HepG2 (cell line): ENCODE measurements around the gene SLC6A17. TPM values are rescaled to one million over a fixed set of nuclear protein-coding genes. Genes with fewer than 3 reads are reported as not detected.
A peak's percentile ranks its signal among the peaks of the same experiment; 100 is the strongest.

ENCODE experiments used
- GATA4 ChIP-seq: sonication (generic); IDR thresholded peaks from 2 replicates; pipeline ENCODE4 v1.6.1; 2016; ENCODE audit warnings: antibody characterized with exemption, low read depth, borderline replicate concordance
- GPN1 ChIP-seq: sonication (generic); formaldehyde crosslinking; IDR thresholded peaks from 2 replicates; pipeline ENCODE4 v1.5.1; 2020; ENCODE audit warnings: missing genetic modification reagents, borderline replicate concordance
- SETDB1 ChIP-seq: sonication (generic); formaldehyde crosslinking; IDR thresholded peaks from 2 replicates; pipeline ENCODE4 v1.5.1; 2020; ENCODE audit warnings: missing genetic modification reagents, mild to moderate bottlenecking, borderline replicate concordance
- TFDP1 ChIP-seq: IDR thresholded peaks from 2 replicates; pipeline ENCODE4 v1.6.1; 2016; ENCODE audit warnings: missing compliant biosample characterization, missing genetic modification reagents, borderline replicate concordance
- ZNF331 ChIP-seq: sonication (generic); formaldehyde crosslinking; IDR thresholded peaks from 2 replicates; pipeline ENCODE4 v1.4.0; 2020; ENCODE audit warnings: missing genetic modification reagents
- ZNF572 ChIP-seq: sonication (generic); formaldehyde crosslinking; IDR thresholded peaks from 2 replicates; pipeline ENCODE4 v1.5.1; 2020; ENCODE audit warnings: mild to moderate bottlenecking, missing genetic modification reagents
- polyA plus RNA-seq, 8 experiments: library from polyadenylated mRNA; depleted of rRNA in 3 of 8; stranded (reverse) in 7 of 8; unstranded in 1 of 8; fragments of >200 nt; fragmentation: Illumina TruSeq in 4 of 8; extraction: Trizol in 4 of 8; gene quantifications; 2 replicates each; pipeline versions ENCODE4 v1.2.1 to v1.2.3, GENCODE V29; 2011 to 2016; ENCODE audit warnings: low read depth in 4 of 8, missing spikeins in 1 of 8, mixed read lengths in 1 of 8; ENCODE audit not compliant: insufficient read depth in 1 of 8
- total RNA-seq, 5 experiments: library from RNA; depleted of rRNA; stranded (reverse); fragments of >200 nt; fragmentation: Illumina TruSeq; extraction: Trizol; gene quantifications; 2 replicates each; pipeline ENCODE4 v1.2.3, GENCODE V29; 2016; ENCODE audit warnings: low read depth in 1 of 5
- TF ChIP-seq, protein P1 (sequence below): sonication (generic); formaldehyde crosslinking; IDR thresholded peaks from 2 replicates; pipeline ENCODE4 v1.4.0; 2020; ENCODE audit warnings: missing genetic modification reagents, borderline replicate concordance
- TF ChIP-seq, protein P2 (sequence below): sonication (generic); formaldehyde crosslinking; IDR thresholded peaks from 2 replicates; pipeline ENCODE4 v1.8.1; 2022; ENCODE audit warnings: mild to moderate bottlenecking, missing genetic modification reagents
- TF ChIP-seq, protein P3 (sequence below): sonication (generic); formaldehyde crosslinking; conservative IDR thresholded peaks from 2 replicates; pipeline ENCODE4 v1.8.0; 2022; ENCODE audit warnings: mild to moderate bottlenecking, moderate library complexity, missing genetic modification reagents
- TF ChIP-seq, protein P4 (sequence below): sonication (generic); formaldehyde crosslinking; IDR thresholded peaks from 2 replicates; pipeline ENCODE4 v1.4.0; 2020; ENCODE audit warnings: missing genetic modification reagents, borderline replicate concordance

Gene SLC6A17
- total and polyA plus RNA-seq, 2 of the 13 experiments (the other 11 are each of a cell fraction or from before 2014, with no cell fraction given): not detected

DNA sequence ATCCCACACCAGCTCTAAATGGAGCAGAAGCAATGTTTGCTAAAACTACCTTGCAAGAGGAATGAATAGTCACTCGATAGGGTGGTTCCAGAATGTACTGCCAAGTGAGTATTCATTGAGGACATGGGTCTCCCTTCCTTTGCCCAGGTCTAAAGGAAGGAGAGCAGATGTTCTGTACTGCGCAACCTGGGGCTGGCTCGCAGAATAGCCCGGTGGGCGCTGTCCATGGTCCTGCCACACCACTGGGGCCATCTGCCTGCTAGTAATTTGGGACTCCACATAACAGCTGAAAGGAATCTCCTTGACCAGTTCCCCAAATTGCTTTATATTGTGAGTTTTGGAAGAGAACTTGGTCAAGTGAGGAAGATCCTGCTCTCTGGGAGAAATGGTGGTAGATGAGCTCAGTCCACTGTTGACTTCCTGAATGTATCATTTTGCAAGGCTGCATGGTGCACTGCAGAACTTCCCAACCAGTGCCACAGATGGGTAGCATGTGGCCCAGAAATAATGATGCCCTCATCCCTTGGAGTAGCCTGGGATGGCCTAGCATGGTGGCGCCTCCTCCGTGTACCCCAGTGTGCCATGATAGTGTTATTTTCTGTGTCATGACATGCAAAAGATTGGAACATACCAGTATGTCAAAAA lies 5.7 kb downstream of the SLC6A17 start (continued):
- TF ChIP-seq, protein P1, sequence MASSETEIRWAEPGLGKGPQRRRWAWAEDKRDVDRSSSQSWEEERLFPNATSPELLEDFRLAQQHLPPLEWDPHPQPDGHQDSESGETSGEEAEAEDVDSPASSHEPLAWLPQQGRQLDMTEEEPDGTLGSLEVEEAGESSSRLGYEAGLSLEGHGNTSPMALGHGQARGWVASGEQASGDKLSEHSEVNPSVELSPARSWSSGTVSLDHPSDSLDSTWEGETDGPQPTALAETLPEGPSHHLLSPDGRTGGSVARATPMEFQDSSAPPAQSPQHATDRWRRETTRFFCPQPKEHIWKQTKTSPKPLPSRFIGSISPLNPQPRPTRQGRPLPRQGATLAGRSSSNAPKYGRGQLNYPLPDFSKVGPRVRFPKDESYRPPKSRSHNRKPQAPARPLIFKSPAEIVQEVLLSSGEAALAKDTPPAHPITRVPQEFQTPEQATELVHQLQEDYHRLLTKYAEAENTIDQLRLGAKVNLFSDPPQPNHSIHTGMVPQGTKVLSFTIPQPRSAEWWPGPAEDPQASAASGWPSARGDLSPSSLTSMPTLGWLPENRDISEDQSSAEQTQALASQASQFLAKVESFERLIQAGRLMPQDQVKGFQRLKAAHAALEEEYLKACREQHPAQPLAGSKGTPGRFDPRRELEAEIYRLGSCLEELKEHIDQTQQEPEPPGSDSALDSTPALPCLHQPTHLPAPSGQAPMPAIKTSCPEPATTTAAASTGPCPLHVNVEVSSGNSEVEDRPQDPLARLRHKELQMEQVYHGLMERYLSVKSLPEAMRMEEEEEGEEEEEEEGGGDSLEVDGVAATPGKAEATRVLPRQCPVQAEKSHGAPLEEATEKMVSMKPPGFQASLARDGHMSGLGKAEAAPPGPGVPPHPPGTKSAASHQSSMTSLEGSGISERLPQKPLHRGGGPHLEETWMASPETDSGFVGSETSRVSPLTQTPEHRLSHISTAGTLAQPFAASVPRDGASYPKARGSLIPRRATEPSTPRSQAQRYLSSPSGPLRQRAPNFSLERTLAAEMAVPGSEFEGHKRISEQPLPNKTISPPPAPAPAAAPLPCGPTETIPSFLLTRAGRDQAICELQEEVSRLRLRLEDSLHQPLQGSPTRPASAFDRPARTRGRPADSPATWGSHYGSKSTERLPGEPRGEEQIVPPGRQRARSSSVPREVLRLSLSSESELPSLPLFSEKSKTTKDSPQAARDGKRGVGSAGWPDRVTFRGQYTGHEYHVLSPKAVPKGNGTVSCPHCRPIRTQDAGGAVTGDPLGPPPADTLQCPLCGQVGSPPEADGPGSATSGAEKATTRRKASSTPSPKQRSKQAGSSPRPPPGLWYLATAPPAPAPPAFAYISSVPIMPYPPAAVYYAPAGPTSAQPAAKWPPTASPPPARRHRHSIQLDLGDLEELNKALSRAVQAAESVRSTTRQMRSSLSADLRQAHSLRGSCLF (CRISPR knock-in tag): 0 out of 2 replicates have a peak, but pooled peaks have one; percentile 29
- TF ChIP-seq SETDB1: no peak
- TF ChIP-seq GATA4: no peak
- TF ChIP-seq, protein P2, sequence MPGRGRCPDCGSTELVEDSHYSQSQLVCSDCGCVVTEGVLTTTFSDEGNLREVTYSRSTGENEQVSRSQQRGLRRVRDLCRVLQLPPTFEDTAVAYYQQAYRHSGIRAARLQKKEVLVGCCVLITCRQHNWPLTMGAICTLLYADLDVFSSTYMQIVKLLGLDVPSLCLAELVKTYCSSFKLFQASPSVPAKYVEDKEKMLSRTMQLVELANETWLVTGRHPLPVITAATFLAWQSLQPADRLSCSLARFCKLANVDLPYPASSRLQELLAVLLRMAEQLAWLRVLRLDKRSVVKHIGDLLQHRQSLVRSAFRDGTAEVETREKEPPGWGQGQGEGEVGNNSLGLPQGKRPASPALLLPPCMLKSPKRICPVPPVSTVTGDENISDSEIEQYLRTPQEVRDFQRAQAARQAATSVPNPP (CRISPR knock-in tag): no peak
- no peak for TF ChIP-seq ZNF572 (CRISPR knock-in tag)
- TF ChIP-seq ZNF331 (CRISPR knock-in tag): peak; percentile 56; the same call in 1 of the 2 replicates
- no peak for TF ChIP-seq TFDP1 (CRISPR knock-in tag)
- TF ChIP-seq GPN1 (CRISPR knock-in tag): no peak
- TF ChIP-seq, protein P3, sequence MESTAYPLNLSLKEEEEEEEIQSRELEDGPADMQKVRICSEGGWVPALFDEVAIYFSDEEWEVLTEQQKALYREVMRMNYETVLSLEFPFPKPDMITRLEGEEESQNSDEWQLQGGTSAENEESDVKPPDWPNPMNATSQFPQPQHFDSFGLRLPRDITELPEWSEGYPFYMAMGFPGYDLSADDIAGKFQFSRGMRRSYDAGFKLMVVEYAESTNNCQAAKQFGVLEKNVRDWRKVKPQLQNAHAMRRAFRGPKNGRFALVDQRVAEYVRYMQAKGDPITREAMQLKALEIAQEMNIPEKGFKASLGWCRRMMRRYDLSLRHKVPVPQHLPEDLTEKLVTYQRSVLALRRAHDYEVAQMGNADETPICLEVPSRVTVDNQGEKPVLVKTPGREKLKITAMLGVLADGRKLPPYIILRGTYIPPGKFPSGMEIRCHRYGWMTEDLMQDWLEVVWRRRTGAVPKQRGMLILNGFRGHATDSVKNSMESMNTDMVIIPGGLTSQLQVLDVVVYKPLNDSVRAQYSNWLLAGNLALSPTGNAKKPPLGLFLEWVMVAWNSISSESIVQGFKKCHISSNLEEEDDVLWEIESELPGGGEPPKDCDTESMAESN (CRISPR knock-in tag): no peak
- TF ChIP-seq, protein P4, sequence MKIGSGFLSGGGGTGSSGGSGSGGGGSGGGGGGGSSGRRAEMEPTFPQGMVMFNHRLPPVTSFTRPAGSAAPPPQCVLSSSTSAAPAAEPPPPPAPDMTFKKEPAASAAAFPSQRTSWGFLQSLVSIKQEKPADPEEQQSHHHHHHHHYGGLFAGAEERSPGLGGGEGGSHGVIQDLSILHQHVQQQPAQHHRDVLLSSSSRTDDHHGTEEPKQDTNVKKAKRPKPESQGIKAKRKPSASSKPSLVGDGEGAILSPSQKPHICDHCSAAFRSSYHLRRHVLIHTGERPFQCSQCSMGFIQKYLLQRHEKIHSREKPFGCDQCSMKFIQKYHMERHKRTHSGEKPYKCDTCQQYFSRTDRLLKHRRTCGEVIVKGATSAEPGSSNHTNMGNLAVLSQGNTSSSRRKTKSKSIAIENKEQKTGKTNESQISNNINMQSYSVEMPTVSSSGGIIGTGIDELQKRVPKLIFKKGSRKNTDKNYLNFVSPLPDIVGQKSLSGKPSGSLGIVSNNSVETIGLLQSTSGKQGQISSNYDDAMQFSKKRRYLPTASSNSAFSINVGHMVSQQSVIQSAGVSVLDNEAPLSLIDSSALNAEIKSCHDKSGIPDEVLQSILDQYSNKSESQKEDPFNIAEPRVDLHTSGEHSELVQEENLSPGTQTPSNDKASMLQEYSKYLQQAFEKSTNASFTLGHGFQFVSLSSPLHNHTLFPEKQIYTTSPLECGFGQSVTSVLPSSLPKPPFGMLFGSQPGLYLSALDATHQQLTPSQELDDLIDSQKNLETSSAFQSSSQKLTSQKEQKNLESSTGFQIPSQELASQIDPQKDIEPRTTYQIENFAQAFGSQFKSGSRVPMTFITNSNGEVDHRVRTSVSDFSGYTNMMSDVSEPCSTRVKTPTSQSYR (CRISPR knock-in tag): no peak; the same call in 1 of the 2 replicates
